Islet of Langerhans (tissue), 1 donor: ENCODE data around the gene OR51A2.
"Not testable (repeated sequence)": the region's sequence is repeated elsewhere in the genome, so short reads cannot be mapped to it uniquely, and the experiment has no call there.

ENCODE experiments used
- FAIRE-seq: peaks from one replicate; lab custom pipeline; 2011; peaks lifted over from hg19 to GRCh38; lab: Jason Lieb, UNC

The OR51A2 gene

GRCh38 chr11:4955613-4956012 is at the start of gene OR51A2:
Gene OR51A2 (minus strand): TSS chr11:4955713. CDS start chr11:4955713, 0 bp downstream.
- FAIRE-seq = not testable (repeated sequence)

- peak; percentile 95 for FAIRE-seq
Observed at GRCh38 chr11:5004424-5005274, 49.1 kb upstream of the OR51A2 start.

GRCh38 chr11:4994551-4994950 is 39.0 kb upstream of the OR51A2 start, which contains the start of gene OR51L1:
Gene OR51L1 (plus strand): TSS chr11:4994851. CDS start chr11:4998983, 4,132 bp downstream.
- FAIRE-seq = no peak

- FAIRE-seq = no peak
Observed at GRCh38 chr11:4991060-4991459, 35.5 kb upstream of the OR51A2 start.

- no peak for FAIRE-seq
Observed at GRCh38 chr11:4983841-4984240, 28.3 kb upstream of the OR51A2 start.

GRCh38 chr11:4982678-4983077 is 27.2 kb upstream of the OR51A2 start:
- FAIRE-seq = no peak

GRCh38 chr11:4979036-4979435 is 23.5 kb upstream of the OR51A2 start:
- no peak for FAIRE-seq

GRCh38 chr11:4975436-4975835 is 19.9 kb upstream of the OR51A2 start:
- no peak for FAIRE-seq

GRCh38 chr11:4962816-4963215 is 7.3 kb upstream of the OR51A2 start:
- no peak for FAIRE-seq

- FAIRE-seq = no peak
Observed at GRCh38 chr11:4960877-4961276, 5.4 kb upstream of the OR51A2 start.

- no peak for FAIRE-seq
Observed at GRCh38 chr11:4957396-4957795, 1.9 kb upstream of the OR51A2 start.

- no peak for FAIRE-seq
Observed at GRCh38 chr11:4947505-4947904, 8.0 kb downstream of the OR51A2 start, which contains the start of gene OR51A4. Gene OR51A4 (minus strand): TSS chr11:4947605. CDS start chr11:4947100, 505 bp downstream.

GRCh38 chr11:4936745-4937144 is 18.8 kb downstream of the OR51A2 start:
- FAIRE-seq = no peak

- FAIRE-seq = no peak
Observed at GRCh38 chr11:4932751-4933150, 22.8 kb downstream of the OR51A2 start.

GRCh38 chr11:4926608-4927007 is 28.9 kb downstream of the OR51A2 start:
- FAIRE-seq = no peak

- no peak for FAIRE-seq
Observed at GRCh38 chr11:4924239-4924638, 31.3 kb downstream of the OR51A2 start, which contains the start of gene OR51G1. Gene OR51G1 (minus strand): TSS chr11:4924339. CDS start chr11:4924339, 0 bp downstream.

GRCh38 chr11:4922304-4922703 is 33.2 kb downstream of the OR51A2 start:
- FAIRE-seq = no peak

GRCh38 chr11:4921796-4922195 is 33.7 kb downstream of the OR51A2 start:
- no peak for FAIRE-seq

GRCh38 chr11:4919250-4919649 is 36.3 kb downstream of the OR51A2 start, which contains the start of gene OR51G2:
Gene OR51G2 (minus strand): TSS chr11:4919350. CDS start chr11:4915663, 3,687 bp downstream.
- no peak for FAIRE-seq

- no peak for FAIRE-seq
Observed at GRCh38 chr11:4916581-4916980, 38.9 kb downstream of the OR51A2 start.
